ENCODE data around the gene DIP2C.

- no peak for TF ChIP-seq CTCF (IDR thresholded peaks at IDR 0.05)
- TF ChIP-seq POLR2A (IDR thresholded peaks at IDR 0.05), result no peak
- no peak for TF ChIP-seq POLR2AphosphoS5 (IDR thresholded peaks at IDR 0.05)
Measured at GRCh38 chr10:650441-650851, 39.0 kb downstream of the DIP2C start.

All from prostate gland (tissue), 2 donors.